UCSD-AML1 (cell line): Measurements from ENCODE around the gene AARS1.
"Not testable (repeated sequence)": the region's sequence is repeated elsewhere in the genome, so short reads cannot be mapped to it uniquely, and the experiment has no call there.

ENCODE experiments used
- DNase-seq: peaks from one replicate; lab custom pipeline; 2025; ENCODE audit not compliant: unreplicated experiment; lab: John Stamatoyannopoulos, UW

The AARS1 gene

GRCh38 chr16:70226024-70226423 is 63.3 kb downstream of the AARS1 start:
- not testable (repeated sequence) for DNase-seq

GRCh38 chr16:70225430-70225829 is 63.9 kb downstream of the AARS1 start:
- DNase-seq = not testable (repeated sequence)

- not testable (repeated sequence) for DNase-seq
These were observed 64.7 kb downstream of the AARS1 start for GRCh38 chr16:70224645-70225044.

GRCh38 chr16:70223971-70224513 is 65.3 kb downstream of the AARS1 start:
- DNase-seq = not testable (repeated sequence)

- not testable (repeated sequence) for DNase-seq
These were observed 66.1 kb downstream of the AARS1 start for GRCh38 chr16:70223216-70223615.

GRCh38 chr16:70222574-70222973 is 66.7 kb downstream of the AARS1 start:
- DNase-seq = not testable (repeated sequence)

- not testable (repeated sequence) for DNase-seq
These were observed 70.7 kb downstream of the AARS1 start for GRCh38 chr16:70218586-70218985.

- not testable (repeated sequence) for DNase-seq
These were observed 82.9 kb downstream of the AARS1 start for GRCh38 chr16:70206382-70206781.

GRCh38 chr16:70204668-70205405 is 84.5 kb downstream of the AARS1 start:
- DNase-seq = not testable (repeated sequence)

- not testable (repeated sequence) for DNase-seq
These were observed 85.3 kb downstream of the AARS1 start for GRCh38 chr16:70204010-70204409.

- not testable (repeated sequence) for DNase-seq
These were observed 85.8 kb downstream of the AARS1 start for GRCh38 chr16:70203508-70203907.
